Measurements from ENCODE around the gene WDR64.

WDR64 gene

DNA sequence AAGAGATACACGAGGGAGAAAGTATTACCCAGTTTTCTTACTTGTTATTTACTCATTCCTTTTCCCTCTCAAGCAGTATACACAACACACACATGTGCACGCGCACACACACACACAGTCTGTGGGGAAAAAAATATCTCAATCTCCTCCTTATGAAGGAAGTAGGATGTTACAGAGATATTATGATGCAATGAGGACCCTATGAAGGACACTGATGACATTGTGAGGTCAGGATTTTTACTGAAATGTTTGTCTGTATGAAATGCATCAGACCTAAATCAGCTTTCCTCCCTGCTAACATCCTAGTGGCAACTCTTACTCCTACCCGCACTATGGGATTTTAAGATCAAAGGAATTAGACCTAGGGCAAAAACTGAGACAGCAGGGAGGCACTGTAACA lies at the start of gene WDR64:
TSS of gene WDR64 (plus strand) at position 270 of the 400 bp plus-strand sequence. CDS start 204 bp downstream, outside the sequence.
- DNase-seq = no peak

DNA sequence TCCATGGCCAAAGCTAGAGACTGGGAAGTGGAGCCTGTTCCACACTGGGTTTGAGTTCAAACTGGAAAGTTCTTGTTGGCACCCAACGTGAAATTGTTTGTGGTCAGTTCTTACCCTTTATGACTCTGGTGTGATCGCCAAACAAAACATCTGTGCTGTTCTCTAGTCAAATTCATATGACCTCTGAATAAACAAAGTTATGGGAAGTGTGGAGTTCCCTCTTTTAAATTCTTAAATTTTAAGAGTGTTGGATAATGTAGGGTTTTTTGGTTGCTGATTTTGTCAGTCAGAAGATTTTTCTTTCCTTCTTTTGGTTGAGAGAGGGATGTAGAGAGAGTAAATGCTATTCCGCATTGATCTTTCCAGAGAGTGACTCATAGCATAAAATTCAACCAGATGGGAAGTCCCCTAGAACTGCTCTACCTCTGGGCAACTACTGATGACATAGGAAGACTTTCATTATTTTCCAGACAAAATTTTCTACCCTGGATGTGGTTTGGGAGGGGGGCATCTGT lies 48.3 kb upstream of the WDR64 start:
- DNase-seq = no peak

GRCh38 chr1:241605146-241605805 lies 46.8 kb upstream of the WDR64 start:
- no peak for DNase-seq

GRCh38 chr1:241606544-241606943 lies 45.5 kb upstream of the WDR64 start:
- no peak for DNase-seq

DNA sequence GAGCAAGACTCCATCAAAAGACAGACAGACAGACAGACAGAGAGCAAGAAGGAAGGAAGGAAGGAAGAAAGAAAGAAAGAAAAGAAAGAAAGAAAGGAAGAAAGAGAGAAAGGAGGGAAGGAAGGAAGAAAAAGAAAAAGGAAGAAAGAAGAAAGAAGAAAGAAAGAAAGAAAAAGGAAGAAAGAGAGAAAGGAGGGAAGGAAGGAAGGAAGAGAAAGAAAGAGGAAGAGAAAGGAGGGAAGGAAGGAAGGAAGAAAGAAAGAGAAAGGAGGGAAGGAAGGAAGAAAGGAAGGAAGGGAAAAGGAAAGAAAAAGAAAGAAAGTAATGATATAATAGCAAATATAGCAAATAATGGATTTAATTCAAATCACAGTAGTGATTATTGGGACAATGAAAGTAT lies 44.6 kb upstream of the WDR64 start:
- DNase-seq = no peak

DNA sequence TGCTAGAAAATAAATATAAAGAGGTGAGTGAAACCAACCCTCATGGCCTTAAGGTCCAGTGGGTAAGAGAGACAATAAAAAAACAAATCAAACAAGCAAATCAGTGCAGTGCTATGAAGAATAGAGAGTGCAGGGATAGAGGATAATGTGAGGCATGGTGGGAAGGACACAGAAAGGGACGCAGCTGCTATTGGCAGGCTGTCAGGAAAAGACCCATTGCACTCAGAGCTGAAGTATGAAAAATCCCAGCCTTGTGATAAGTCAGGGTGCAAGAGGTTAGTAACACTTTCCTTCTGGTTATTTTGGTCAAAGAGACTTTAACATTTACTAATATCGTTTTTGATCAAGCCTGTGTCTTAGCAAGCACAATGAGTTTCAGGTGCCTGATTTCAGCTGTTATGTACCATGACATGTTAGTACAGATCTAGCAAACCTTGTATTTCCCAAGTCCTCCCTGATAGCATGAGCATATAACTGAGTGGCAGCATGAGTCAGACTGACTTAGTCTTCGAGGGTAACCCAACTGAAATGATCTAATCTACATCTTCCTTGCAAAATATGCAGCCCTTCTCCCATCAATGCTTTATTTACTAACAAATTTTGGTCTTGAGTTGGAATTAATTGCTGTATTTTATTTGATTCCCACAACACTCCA lies 43.6 kb upstream of the WDR64 start:
- no peak for DNase-seq

- no peak for DNase-seq
Observed at GRCh38 chr1:241610056-241610815, 41.8 kb upstream of the WDR64 start.

GRCh38 chr1:241611063-241611462 lies 41.0 kb upstream of the WDR64 start:
- DNase-seq = peak; percentile 71

DNA sequence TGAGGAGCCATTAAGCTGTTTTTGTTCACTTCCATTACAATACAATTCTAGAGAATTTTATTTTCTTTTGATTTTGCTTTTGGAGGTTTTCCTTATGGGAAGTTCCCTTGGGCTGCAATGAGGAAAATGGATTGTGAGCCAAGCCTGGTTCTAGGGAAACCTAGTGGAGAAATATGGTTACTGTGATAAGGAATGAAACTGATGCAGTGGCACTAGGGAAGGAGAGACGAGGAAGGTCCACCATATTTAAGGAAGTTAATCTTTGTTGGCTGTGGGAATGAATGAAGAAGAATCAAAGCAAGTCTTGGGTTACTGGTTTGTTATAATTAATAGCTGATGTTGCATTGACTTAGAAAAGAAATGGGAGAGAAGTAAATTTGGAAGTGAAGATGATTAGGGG lies 40.3 kb upstream of the WDR64 start:
- no peak for DNase-seq

DNA sequence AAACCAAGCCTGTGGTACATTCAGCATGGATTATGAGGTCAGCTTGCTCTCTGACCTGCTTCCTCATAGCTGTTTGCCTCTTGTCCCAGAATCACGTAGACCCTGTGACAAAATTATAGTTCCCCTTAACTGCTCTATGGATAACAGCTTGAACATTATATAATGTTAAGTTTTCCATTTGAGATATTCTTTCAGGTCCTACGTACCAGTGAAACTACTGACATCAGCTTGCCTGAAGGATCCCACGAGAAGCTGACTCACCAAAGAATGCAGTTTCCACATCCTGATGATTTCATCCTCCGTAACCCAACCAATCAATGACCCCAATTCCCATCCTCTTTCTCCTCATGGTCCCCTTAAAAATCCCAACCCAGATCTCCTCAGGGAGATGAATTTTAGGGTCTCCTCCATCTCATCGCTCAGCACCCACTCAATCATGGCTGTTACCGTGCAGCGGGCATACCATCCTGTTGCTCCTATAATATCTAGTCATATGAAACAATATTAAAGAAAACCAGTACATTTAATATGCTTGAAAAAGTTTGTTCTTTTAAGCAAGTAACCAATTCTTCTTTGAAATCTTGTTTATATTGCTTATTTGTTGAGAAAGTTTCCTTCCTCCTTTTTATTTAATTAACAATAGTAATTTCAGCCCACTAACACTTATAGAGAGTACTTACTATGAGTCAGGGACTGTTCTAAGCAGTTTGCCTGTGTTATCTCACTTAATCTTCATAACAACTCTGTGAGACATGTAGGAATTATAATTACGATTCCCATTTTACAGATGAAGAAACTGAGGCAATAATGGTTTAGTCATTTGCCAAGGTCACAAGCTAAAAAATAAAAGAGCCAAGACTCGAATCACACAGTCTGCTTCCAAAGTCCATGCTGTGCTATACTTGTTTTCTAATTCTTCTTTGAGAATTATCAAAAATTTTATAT lies 39.3 kb upstream of the WDR64 start:
- DNase-seq = no peak

DNA sequence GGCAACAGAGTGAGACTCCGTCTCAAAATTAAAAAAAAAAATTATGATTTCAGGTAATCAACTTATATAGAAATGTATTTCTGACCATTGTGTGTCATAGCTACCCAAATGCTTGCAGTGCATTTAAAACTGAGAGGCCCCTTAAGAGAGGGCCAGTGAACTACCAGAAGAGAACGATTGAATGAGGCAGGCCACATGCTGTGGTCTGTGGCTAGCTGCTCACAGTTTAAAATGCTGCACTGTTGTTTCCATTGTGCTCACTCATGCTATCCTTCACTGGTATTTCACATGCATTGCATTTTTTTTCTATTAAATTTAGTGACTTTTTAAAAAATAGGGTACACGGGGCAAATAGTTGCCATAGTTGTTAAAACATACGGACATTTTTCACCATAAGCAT lies 37.9 kb upstream of the WDR64 start:
- DNase-seq = no peak

GRCh38 chr1:241614572-241614971 lies 37.5 kb upstream of the WDR64 start:
- no peak for DNase-seq

- no peak for DNase-seq
Observed at GRCh38 chr1:241615043-241615974, 36.8 kb upstream of the WDR64 start.

GRCh38 chr1:241617426-241617825 lies 34.7 kb upstream of the WDR64 start:
- no peak for DNase-seq

DNA sequence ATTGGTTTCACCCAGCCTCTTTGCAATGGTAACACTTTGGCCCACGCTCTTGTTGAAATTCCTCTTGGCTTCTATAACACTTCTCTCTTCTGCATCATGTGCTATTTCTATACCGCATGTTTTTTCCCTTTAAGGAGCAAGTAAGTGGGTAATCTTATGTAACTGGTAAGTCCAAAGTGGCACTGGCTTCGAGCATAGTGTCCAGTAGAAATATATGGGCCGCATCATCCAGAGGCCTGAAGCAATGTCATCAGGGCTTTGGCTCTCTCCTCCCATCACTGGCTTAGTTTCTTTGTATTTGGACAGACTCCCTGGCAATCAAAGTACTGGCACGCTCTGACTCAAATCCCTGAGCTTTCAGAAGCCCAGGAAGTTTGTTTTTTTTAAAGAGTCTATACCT lies 29.4 kb upstream of the WDR64 start:
- no peak for DNase-seq

- no peak for DNase-seq
Observed at GRCh38 chr1:241624935-241625334, 27.1 kb upstream of the WDR64 start.

DNA sequence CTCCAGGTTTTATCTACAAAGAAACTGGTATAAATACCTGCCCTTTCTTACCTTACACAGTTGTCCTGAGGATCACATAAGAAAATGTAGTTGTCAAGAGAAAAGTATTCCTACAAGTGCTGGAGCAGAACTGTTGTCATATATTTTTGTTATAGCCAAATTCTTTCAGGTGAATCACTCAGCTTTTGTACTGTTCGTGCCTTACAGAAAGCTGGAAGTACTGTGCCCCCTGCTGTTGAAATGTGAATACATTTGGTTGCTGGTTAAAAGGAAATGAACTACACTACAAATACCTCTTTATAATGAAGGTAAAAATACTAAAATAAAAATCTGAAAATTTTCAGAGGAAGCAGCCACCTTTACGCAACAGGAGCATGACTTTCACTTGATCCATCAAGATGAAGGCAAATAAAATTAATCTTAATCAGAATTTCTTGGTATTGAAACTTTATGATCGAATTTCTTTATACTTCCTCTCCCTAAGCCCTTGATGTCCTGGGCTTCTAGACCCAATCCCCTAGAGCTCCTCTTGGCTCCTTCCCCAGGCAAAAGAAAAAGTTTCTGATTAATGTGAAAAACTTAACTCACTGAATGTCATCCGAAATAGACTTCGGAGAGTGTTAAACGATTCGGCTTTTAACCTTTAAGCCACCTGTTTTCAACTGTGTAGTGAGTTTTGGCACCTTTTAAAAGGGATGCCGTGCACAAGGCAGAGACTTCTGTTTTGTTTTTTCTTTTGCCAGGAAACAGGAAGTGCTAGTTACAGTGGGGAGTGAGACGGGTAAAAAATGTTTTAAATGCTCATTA lies 24.4 kb upstream of the WDR64 start:
- peak; percentile 39 for DNase-seq

GRCh38 chr1:241630005-241630404 lies 22.1 kb upstream of the WDR64 start:
- DNase-seq = no peak

DNA sequence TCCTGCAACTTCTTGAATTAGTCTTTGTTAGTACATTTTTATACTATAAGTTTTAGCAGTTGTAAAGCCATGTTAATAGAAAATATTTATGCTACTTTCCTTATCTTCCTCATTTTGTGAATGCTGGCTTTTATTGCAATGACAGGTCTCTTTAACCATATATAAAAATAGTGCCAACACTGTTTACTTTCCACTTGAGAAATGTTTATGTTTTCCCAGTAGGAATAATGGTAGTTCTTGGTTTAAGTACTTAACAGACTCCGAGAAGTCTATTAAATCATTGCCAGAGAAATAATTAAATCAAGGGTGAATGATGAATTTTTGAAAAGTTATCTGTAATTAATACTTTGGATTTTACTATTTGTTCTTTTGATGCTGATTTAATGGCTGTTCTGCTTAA lies 21.6 kb upstream of the WDR64 start:
- no peak for DNase-seq

DNA sequence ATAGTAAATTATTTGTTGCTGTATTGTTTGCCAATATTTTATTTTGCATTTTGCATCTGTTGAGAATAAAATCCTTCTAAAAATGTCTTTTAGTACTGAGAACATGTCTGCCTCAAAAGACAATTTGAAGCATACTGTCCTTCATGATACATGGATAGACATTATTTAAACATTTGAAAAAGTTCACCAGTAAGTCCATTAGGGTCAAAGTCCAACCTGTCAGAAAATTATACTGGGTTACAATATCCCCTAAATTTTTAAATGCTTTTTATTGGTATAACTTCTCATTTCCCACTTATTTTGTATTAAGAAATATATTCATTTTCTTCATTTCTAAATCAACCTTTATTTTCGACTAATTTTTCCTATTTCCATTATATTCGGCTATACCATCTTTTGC lies 21.2 kb upstream of the WDR64 start:
- no peak for DNase-seq

DNA sequence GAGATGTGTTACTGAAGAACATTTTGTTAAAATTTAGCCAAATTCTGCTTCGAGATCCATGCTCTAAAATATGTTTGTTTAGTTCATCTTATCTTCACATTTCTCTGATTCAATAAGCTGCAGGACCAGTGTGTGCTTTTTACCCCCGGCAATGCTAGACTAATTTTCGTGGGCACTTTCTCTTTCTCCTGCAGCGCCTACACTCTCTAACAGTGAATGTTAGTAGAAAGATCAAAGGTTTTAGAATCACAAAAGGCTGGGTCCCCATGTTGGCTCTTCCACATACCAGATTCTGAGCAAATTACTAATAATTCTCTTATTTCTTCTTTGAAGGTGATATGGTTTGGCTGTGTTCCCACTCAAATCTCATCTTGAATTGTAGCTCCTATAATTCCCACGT lies 20.4 kb upstream of the WDR64 start:
- no peak for DNase-seq
